Endodermal cell (in vitro differentiated cells): ENCODE results near the gene KLF1. TPM values are rescaled to one million over a fixed set of nuclear protein-coding genes. Genes with fewer than 3 reads are reported as not detected.
A peak's percentile ranks its signal among the peaks of the same experiment; 100 is the strongest.

Source experiments
- DNase-seq: peaks from one replicate; pipeline ENCODE4 v3.0.0-alpha.2; 2017
- H3K27ac ChIP-seq: 2 replicates; pipeline ENCODE4 v1.5.1; 2013; ENCODE audit warnings: mild to moderate bottlenecking, low read depth, low read length, moderate library complexity
- H3K27me3 ChIP-seq: 2 replicates; pipeline ENCODE4 v1.6.1; 2013; ENCODE audit warnings: mild to moderate bottlenecking, low read length, moderate library complexity; ENCODE audit not compliant: insufficient read depth, control insufficient read depth, poor library complexity, severe bottlenecking
- H3K36me3 ChIP-seq: 2 replicates; pipeline ENCODE4 v1.7.0; 2013; ENCODE audit warnings: mild to moderate bottlenecking, low read length, moderate library complexity; ENCODE audit not compliant: control insufficient read depth, insufficient read depth
- H3K4me1 ChIP-seq: one replicate; pipeline ENCODE4 v1.7.0; 2013; ENCODE audit warnings: low read length; ENCODE audit not compliant: control insufficient read depth, insufficient read depth
- H3K4me3 ChIP-seq: 2 replicates; pipeline ENCODE4 v1.5.1; 2013; ENCODE audit warnings: mild to moderate bottlenecking, low read length, moderate library complexity
- H3K9ac ChIP-seq: 2 replicates; pipeline ENCODE4 v1.6.1; 2013; ENCODE audit warnings: mild to moderate bottlenecking, low read length, moderate library complexity; ENCODE audit not compliant: poor library complexity, severe bottlenecking; ENCODE audit errors: extremely low read depth
- H3K9me3 ChIP-seq: 2 replicates; pipeline ENCODE4 v1.6.1; 2013; ENCODE audit warnings: mild to moderate bottlenecking, low read length, moderate library complexity; ENCODE audit not compliant: control insufficient read depth
- H3K27ac Mint-ChIP-seq: 2 replicates; pipeline ENCODE4 v1.8.0; 2020; ENCODE audit warnings: mixed read lengths
- H3K27me3 Mint-ChIP-seq: 2 replicates; pipeline ENCODE4 v1.8.0; 2021; ENCODE audit warnings: mild to moderate bottlenecking, mixed read lengths; ENCODE audit not compliant: insufficient read depth
- H3K36me3 Mint-ChIP-seq: 2 replicates; pipeline ENCODE4 v1.8.0; 2020; ENCODE audit warnings: low read depth, mixed read lengths
- H3K4me1 Mint-ChIP-seq: 2 replicates; pipeline ENCODE4 v1.8.0; 2020; ENCODE audit warnings: mixed read lengths
- H3K4me3 Mint-ChIP-seq: 2 replicates; pipeline ENCODE4 v1.8.0; 2020; ENCODE audit warnings: mild to moderate bottlenecking, moderate library complexity, mixed read lengths
- H3K9me3 Mint-ChIP-seq: 2 replicates; pipeline ENCODE4 v1.8.0; 2020; ENCODE audit warnings: mild to moderate bottlenecking, mixed read lengths
- CTCF ChIP-seq: fragments of 200-600 bp; sonication (generic); conservative IDR thresholded peaks from 2 replicates; pipeline ENCODE4 v1.5.0; 2021; ENCODE audit warnings: antibody characterized with exemption, mild to moderate bottlenecking
- WGBS, 2 experiments: methylation state at CpG; one replicate each; pipeline versions ENCODE4 v1.1.5 to v1.1.7; 2013; ENCODE audit warnings: missing lambda C conversion rate in 2 of 2, mixed read lengths in 1 of 2; ENCODE audit not compliant: insufficient coverage in 1 of 2, insufficient read length in 1 of 2; 5-methylcytosine and 5-hydroxymethylcytosine counted together
- long read RNA-seq, 4 experiments: library from polyadenylated mRNA in 2 of 4; library from RNA in 1 of 4; library from capped mRNA in 1 of 4; stranded (forward) in 3 of 4; unstranded in 1 of 4; transcript quantifications; one replicate each; pipeline ENCODE4 v2.0.0, GENCODE V29; 2020 to 2021; ENCODE audit warnings: inconsistent platforms in 1 of 4
- polyA plus RNA-seq, 2 experiments: library from polyadenylated mRNA; stranded (reverse); fragments of 50-300 nt; gene quantifications; one replicate each; pipeline ENCODE4 v1.2.3, GENCODE V29; 2013
- total RNA-seq, 2 donors: library from RNA; stranded (reverse); fragmentation: NEBNext Ultra II Directional in 1 of 2; extraction: Animal tissue kit (Norgen Biotek cat#: 25700) in 1 of 2; gene quantifications; 2 replicates in 1 of 2; 3 replicates in 1 of 2; pipeline ENCODE4 v1.2.1, GENCODE V29; 2021

The KLF1 gene
- 1 to 10 TPM in 1 of 2 donors, under 1 TPM in 1; 0.91 to 1.0 TPM for total RNA-seq
- 0.14 TPM for polyA plus RNA-seq (2013, experiment 1 of 2)
- not detected for polyA plus RNA-seq (2013, experiment 2 of 2)
- long read RNA-seq, experiment 1, partial matches to known transcripts: 0 of 1 reads
- long read RNA-seq, experiment 1, other reads (novel, unspliced or antisense): 0 of 1 reads
- long read RNA-seq, experiment 2, partial matches to known transcripts: 0 of 1 reads
- long read RNA-seq, experiment 2, other reads (novel, unspliced or antisense): 0 of 1 reads
- long read RNA-seq, experiment 3, partial matches to known transcripts: 3 of 4 reads
- long read RNA-seq, experiment 3, other reads (novel, unspliced or antisense): 0 of 4 reads
- long read RNA-seq, experiment 4: 0 reads

- Mint-ChIP-seq H3K27me3 (peaks cover 38% of the 10 kb centered on the region), H3K4me3 (peak within 1 kb of the TSS; percentile 71), H3K4me1 (peaks cover 14% of the 10 kb centered on the region), H3K9me3 (peaks cover 26% of the 10 kb centered on the region), H3K36me3 (no peaks in the 10 kb centered on the region), H3K27ac (peak within 1 kb of the TSS; percentile 26)
- Histone ChIP-seq H3K9me3 (peaks cover 18% of the 10 kb centered on the region), H3K27ac (no peak within 1 kb of the TSS), H3K4me1 (no peaks in the 10 kb centered on the region), H3K4me3 (peak within 1 kb of the TSS; percentile 77), H3K9ac (peak within 1 kb of the TSS; percentile 20), H3K27me3 (peaks cover 37% of the 10 kb centered on the region), H3K36me3 (no peaks in the 10 kb centered on the region)
- no peak for DNase-seq
- no peak for TF ChIP-seq CTCF
- WGBS, 2 experiments: 68 to 81% methylated on average over 4 to 17 of the region's 17 CpGs
Measured at GRCh38 chr19:12886969-12887747, at the start of gene KLF1. Gene KLF1, minus strand, starts transcription at chr19:12887201. Its CDS starts 61 bp downstream, at chr19:12887140.

- no peak overlapping the region for H3K4me3 Mint-ChIP-seq
- H3K4me1 Mint-ChIP-seq: peaks cover 36% of the 10 kb centered on the region
- H3K27ac Mint-ChIP-seq: peak overlapping the region; percentile 56
- no peak for TF ChIP-seq CTCF
- peaks cover 34% of the 10 kb centered on the region for H3K36me3 Mint-ChIP-seq
- Histone ChIP-seq H3K36me3 (peaks cover 28% of the 10 kb centered on the region), H3K9me3 (no peaks in the 10 kb centered on the region), H3K27ac (no peak overlapping the region), H3K4me3 (no peak overlapping the region), H3K9ac (no peak overlapping the region), H3K4me1 (peaks cover 12% of the 10 kb centered on the region), H3K27me3 (no peaks in the 10 kb centered on the region)
- no peaks in the 10 kb centered on the region for H3K27me3 Mint-ChIP-seq
- DNase-seq: peak; percentile 53
- H3K9me3 Mint-ChIP-seq: no peaks in the 10 kb centered on the region
- WGBS, 2 experiments: 88 to 91% methylated on average over 6 to 7 of the region's 7 CpGs
Measured at GRCh38 chr19:12936582-12936981, 49.6 kb upstream of the KLF1 start.

- Histone ChIP-seq H3K4me1 (peaks cover 8% of the 10 kb centered on the region), H3K9me3 (no peaks in the 10 kb centered on the region), H3K4me3 (no peak overlapping the region), H3K9ac (no peak overlapping the region), H3K27me3 (no peaks in the 10 kb centered on the region), H3K27ac (no peak overlapping the region), H3K36me3 (peaks cover 25% of the 10 kb centered on the region)
- TF ChIP-seq CTCF: no peak
- no peak overlapping the region for H3K4me3 Mint-ChIP-seq
- H3K27me3 Mint-ChIP-seq: no peaks in the 10 kb centered on the region
- H3K36me3 Mint-ChIP-seq: peaks cover 28% of the 10 kb centered on the region
- DNase-seq: no peak
- peaks cover 27% of the 10 kb centered on the region for H3K4me1 Mint-ChIP-seq
- no peak overlapping the region for H3K27ac Mint-ChIP-seq
- no peaks in the 10 kb centered on the region for H3K9me3 Mint-ChIP-seq
- WGBS, 2 experiments: 96% methylated on average over 9 to 10 of the region's 10 CpGs
Measured at GRCh38 chr19:12935071-12935470, 48.1 kb upstream of the KLF1 start.
